Panc1 (cell line): ENCODE results near the gene KHNYN. TPM values are rescaled to one million over a fixed set of nuclear protein-coding genes. Genes with fewer than 3 reads are reported as not detected.
A peak's percentile ranks its signal among the peaks of the same experiment; 100 is the strongest.

Experiments
- ATAC-seq: fragments of 200-7000 bp; cut with Tn5 transposase; 2 replicates; pipeline ENCODE4 v1.9.1; 2020; ENCODE audit warnings: mild to moderate bottlenecking, moderate library complexity
- BruUV-seq: library from RNA; stranded (reverse); fragments of 400-500 nt; replicated peaks from 2 replicates; lab custom pipeline; 2021; lab: Mats Ljungman, UMichigan
- CTCF ChIA-PET: fragments of 300-600 bp; sonication (Branson Sonifier 250); formaldehyde crosslinking; loops from one replicate; lab custom pipeline; 2022; ENCODE audit warnings: antibody characterized with exemption; lab: Charles Lee
- POLR2A ChIA-PET: fragments of 300-600 bp; sonication (Branson Sonifier 250); formaldehyde crosslinking; loops from one replicate; lab custom pipeline; 2022; ENCODE audit warnings: antibody characterized with exemption; lab: Charles Lee
- DNase-seq: peaks from one replicate; pipeline ENCODE4 v3.0.0-alpha.2; 2010; ENCODE audit warnings: low read depth, low spot score
- H3K27ac ChIP-seq: 2 replicates; pipeline ENCODE4 v1.5.1; 2011; ENCODE audit warnings: mild to moderate bottlenecking, low read length, inconsistent platforms
- H3K27me3 ChIP-seq: fragments of 200-500 bp; sonication (Bioruptor generic); 2 replicates; pipeline ENCODE4 v1.6.0; 2014; ENCODE audit warnings: low read length, inconsistent platforms; ENCODE audit not compliant: control insufficient read depth, insufficient read depth
- H3K36me3 ChIP-seq: fragments of 200-500 bp; sonication (Bioruptor generic); 2 replicates; pipeline ENCODE4 v1.5.1; 2014; ENCODE audit warnings: inconsistent platforms, mild to moderate bottlenecking, low read length, moderate library complexity; ENCODE audit not compliant: control insufficient read depth, insufficient read depth
- H3K4me1 ChIP-seq: 2 replicates; pipeline ENCODE4 v1.5.1; 2011; ENCODE audit warnings: inconsistent platforms, mild to moderate bottlenecking, low read length, moderate library complexity; ENCODE audit not compliant: control insufficient read depth, insufficient read depth
- H3K4me3 ChIP-seq, 2 experiments: 2 replicates each; pipeline ENCODE4 v1.5.1; 2011 to 2012; ENCODE audit warnings: low read depth in 2 of 2, low read length in 2 of 2, mild to moderate bottlenecking in 2 of 2, inconsistent platforms in 1 of 2, moderate library complexity in 1 of 2
- H3K9me3 ChIP-seq: fragments of 200-500 bp; sonication (Bioruptor generic); 2 replicates; pipeline ENCODE4 v1.5.1; 2014; ENCODE audit warnings: low read depth, mild to moderate bottlenecking, inconsistent platforms, low read length, moderate library complexity; ENCODE audit not compliant: control insufficient read depth, insufficient read depth
- POLR2AphosphoS5 ChIP-seq: IDR thresholded peaks from 2 replicates; pipeline ENCODE4 v1.6.1; 2012; ENCODE audit warnings: mild to moderate bottlenecking, low read depth, low read length, moderate library complexity
- SIN3A ChIP-seq: IDR thresholded peaks from 2 replicates; pipeline ENCODE4 v1.6.1; 2012; ENCODE audit warnings: low read depth, mild to moderate bottlenecking, low read length, moderate library complexity, borderline replicate concordance; ENCODE audit not compliant: insufficient read depth
- TCF7L2 ChIP-seq: IDR thresholded peaks from 2 replicates; pipeline ENCODE4 v1.6.1; 2011; ENCODE audit warnings: mild to moderate bottlenecking, low read depth, low read length, inconsistent platforms
- in situ Hi-C: cut with HindIII; loops from 2 replicates; pipeline ENCODE4 v1.10.0; 2016; ENCODE audit warnings: low sequenced_read_pairs, low pct_unique_long_range_greater_than_20kb
- intact Hi-C: fragments of 100-400 bp; cut with micrococcal nuclease; formaldehyde crosslinking; loops from one replicate; pipeline ENCODE4 v1.10.0; 2022; ENCODE audit not compliant: unreplicated experiment
- total RNA-seq: library from RNA; stranded (reverse); gene quantifications from one replicate; pipeline ENCODE4 v1.2.1, GENCODE V29; 2021; ENCODE audit not compliant: unreplicated experiment
- TF ChIP-seq, protein P1 (sequence below), 2 experiments: IDR thresholded peaks; 2 replicates each; pipeline ENCODE4 v1.6.1; 2011 to 2012; ENCODE audit warnings: low read depth in 2 of 2, control low read depth in 1 of 2, low read length in 1 of 2, mild to moderate bottlenecking in 1 of 2, moderate library complexity in 1 of 2; ENCODE audit not compliant: insufficient read depth in 1 of 2
- TF ChIP-seq, protein P2 (sequence below): fragments of 450-650 bp; IDR thresholded peaks from 2 replicates; pipeline ENCODE4 v1.5.1; 2017; ENCODE audit warnings: mild to moderate bottlenecking

The KHNYN gene
- total RNA-seq, 1 experiment from 2014 or later: 37.6 TPM

DNA sequence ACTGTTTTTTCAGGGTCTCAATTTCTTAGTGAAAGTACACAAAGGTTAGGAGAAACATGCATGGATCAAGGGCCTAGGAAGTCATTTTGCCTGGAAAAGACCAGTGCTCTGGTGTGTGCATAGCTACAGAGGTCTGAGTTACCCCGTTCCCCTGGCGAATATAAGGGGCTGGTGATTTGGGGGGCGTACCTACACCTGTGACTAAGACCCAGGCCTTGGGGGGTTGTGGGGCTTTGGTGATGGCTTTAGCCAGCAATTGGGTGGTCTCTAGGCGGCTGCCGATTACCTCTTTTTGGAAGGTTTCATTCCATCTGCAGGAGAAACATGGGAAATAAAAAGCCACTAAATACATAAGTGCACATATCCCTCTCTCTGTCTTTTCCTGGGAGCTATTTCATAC, 11.7 kb downstream of the KHNYN start:
- peak overlapping the region; percentile 96 for H3K27ac ChIP-seq
- TF ChIP-seq POLR2AphosphoS5: no peak
- TF ChIP-seq, protein P1, sequence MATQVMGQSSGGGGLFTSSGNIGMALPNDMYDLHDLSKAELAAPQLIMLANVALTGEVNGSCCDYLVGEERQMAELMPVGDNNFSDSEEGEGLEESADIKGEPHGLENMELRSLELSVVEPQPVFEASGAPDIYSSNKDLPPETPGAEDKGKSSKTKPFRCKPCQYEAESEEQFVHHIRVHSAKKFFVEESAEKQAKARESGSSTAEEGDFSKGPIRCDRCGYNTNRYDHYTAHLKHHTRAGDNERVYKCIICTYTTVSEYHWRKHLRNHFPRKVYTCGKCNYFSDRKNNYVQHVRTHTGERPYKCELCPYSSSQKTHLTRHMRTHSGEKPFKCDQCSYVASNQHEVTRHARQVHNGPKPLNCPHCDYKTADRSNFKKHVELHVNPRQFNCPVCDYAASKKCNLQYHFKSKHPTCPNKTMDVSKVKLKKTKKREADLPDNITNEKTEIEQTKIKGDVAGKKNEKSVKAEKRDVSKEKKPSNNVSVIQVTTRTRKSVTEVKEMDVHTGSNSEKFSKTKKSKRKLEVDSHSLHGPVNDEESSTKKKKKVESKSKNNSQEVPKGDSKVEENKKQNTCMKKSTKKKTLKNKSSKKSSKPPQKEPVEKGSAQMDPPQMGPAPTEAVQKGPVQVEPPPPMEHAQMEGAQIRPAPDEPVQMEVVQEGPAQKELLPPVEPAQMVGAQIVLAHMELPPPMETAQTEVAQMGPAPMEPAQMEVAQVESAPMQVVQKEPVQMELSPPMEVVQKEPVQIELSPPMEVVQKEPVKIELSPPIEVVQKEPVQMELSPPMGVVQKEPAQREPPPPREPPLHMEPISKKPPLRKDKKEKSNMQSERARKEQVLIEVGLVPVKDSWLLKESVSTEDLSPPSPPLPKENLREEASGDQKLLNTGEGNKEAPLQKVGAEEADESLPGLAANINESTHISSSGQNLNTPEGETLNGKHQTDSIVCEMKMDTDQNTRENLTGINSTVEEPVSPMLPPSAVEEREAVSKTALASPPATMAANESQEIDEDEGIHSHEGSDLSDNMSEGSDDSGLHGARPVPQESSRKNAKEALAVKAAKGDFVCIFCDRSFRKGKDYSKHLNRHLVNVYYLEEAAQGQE (IDR thresholded peaks at IDR 0.05; ENCODE audit: insufficient read depth in 1 of 2, low read depth in 2 of 2, low read length in 1 of 2): no peak
- no peak for TF ChIP-seq TCF7L2
- no peak for TF ChIP-seq SIN3A
- TF ChIP-seq, protein P2, sequence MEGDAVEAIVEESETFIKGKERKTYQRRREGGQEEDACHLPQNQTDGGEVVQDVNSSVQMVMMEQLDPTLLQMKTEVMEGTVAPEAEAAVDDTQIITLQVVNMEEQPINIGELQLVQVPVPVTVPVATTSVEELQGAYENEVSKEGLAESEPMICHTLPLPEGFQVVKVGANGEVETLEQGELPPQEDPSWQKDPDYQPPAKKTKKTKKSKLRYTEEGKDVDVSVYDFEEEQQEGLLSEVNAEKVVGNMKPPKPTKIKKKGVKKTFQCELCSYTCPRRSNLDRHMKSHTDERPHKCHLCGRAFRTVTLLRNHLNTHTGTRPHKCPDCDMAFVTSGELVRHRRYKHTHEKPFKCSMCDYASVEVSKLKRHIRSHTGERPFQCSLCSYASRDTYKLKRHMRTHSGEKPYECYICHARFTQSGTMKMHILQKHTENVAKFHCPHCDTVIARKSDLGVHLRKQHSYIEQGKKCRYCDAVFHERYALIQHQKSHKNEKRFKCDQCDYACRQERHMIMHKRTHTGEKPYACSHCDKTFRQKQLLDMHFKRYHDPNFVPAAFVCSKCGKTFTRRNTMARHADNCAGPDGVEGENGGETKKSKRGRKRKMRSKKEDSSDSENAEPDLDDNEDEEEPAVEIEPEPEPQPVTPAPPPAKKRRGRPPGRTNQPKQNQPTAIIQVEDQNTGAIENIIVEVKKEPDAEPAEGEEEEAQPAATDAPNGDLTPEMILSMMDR: no peak
- intact Hi-C loops: no loop called here
- no peaks in the 10 kb centered on the region for H3K9me3 ChIP-seq
- CTCF ChIA-PET: interaction anchor here (0.5 to 1.3 kb wide), 4 partner anchors 10 to 108 kb away, joined by 3 to 8 read pairs (median 5); no protein-coding TSS in a partner anchor
- POLR2A ChIA-PET: interaction anchor here (0.6 to 0.8 kb wide), 2 partner anchors 11 to 45 kb away, joined by 3 read pairs; no protein-coding TSS in a partner anchor
- H3K27me3 ChIP-seq: no peaks in the 10 kb centered on the region
- ATAC-seq (no peak), DNase-seq (no peak)
- in situ Hi-C loops: no loop called here
- TSS peak; percentile 87 for BruUV-seq
- peaks cover 16% of the 10 kb centered on the region for H3K4me1 ChIP-seq
- peak overlapping the region; percentile 93 to 95 for H3K4me3 ChIP-seq
- peaks cover 7% of the 10 kb centered on the region; the same call in 1 of the 2 replicates for H3K36me3 ChIP-seq

DNA sequence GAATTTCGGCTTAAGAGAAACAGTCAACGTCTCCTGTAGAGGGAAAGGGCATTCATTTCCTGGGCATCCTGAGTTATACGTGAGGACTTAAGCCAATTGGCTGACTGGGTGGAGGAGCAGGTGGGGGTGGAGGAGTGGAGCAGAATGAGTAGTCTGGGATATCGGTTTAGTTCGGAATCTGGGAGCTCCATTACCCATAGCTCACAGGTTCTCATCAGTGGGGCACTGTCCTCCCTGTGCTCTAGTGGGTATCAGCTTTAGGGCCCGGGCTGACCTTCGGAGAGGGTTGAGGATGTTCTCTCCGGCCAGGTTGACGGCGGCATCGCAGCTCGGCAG, 12.1 kb downstream of the KHNYN start:
- peaks cover 7% of the 10 kb centered on the region; the same call in 1 of the 2 replicates for H3K36me3 ChIP-seq
- H3K27me3 ChIP-seq: no peaks in the 10 kb centered on the region
- BruUV-seq: no TSS peak
- H3K27ac ChIP-seq: peak overlapping the region; percentile 96
- ATAC-seq (peak; percentile 35), DNase-seq (no peak)
- H3K4me1 ChIP-seq: peaks cover 16% of the 10 kb centered on the region
- CTCF ChIA-PET: interaction anchor here (0.5 to 1.3 kb wide), 4 partner anchors 10 to 108 kb away, joined by 3 to 8 read pairs (median 5); no protein-coding TSS in a partner anchor
- POLR2A ChIA-PET: interaction anchor here (0.8 to 1.1 kb wide), 2 partner anchors 11 to 200 kb away, joined by 3 to 4 read pairs; partner anchors contain the start of gene TINF2
- TF ChIP-seq TCF7L2 (no peak), SIN3A (no peak), POLR2AphosphoS5 (no peak)
- TF ChIP-seq, protein P2: no peak
- TF ChIP-seq, protein P1 (IDR thresholded peaks at IDR 0.05; ENCODE audit: insufficient read depth in 1 of 2, low read depth in 2 of 2, low read length in 1 of 2): no peak
- H3K9me3 ChIP-seq: no peaks in the 10 kb centered on the region
- in situ Hi-C loops: no loop called here
- intact Hi-C loops: no loop called here
- peak overlapping the region; percentile 93 to 95 for H3K4me3 ChIP-seq
